SH-SY5Y (cell line): Measurements from ENCODE around the gene TMEM117.

Experiments
- GATA2 ChIP-seq: IDR thresholded peaks from 2 replicates; pipeline ENCODE4 v1.6.1; 2011; ENCODE audit warnings: mild to moderate bottlenecking, low read depth, low read length
- GATA3 ChIP-seq: IDR thresholded peaks from 2 replicates; pipeline ENCODE4 v1.6.1; 2011; ENCODE audit warnings: low read depth, mild to moderate bottlenecking, low read length, moderate library complexity

DNA sequence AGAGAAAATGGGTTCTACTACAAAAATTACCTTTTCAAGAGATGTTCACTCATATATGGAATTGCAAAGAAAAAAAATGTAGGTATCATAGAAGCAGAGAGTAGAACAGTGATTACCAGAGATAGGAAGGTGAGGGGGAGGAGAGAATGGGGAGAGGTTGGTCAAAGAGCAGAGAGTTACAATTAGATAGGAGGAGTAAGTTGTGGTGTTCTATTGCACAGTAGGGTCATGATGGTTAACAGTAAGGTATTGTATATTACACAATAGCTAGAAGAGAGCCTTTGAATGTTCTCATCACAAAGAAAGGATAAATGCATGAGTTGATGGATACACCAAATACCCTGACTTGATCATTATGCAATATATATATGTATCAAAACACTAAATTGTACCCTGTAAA lies 145.8 kb downstream of the TMEM117 start:
- TF ChIP-seq GATA2: no peak
- no peak for TF ChIP-seq GATA3
